K562 treated with DMSO at 1 percent for 4 hours (cell line): Measurements from ENCODE around the gene MVK. TPM values are rescaled to one million over a fixed set of nuclear protein-coding genes. Genes with fewer than 3 reads are reported as not detected.

Source experiments
- total RNA-seq: library from RNA; unstranded; fragments of 300-600 nt; gene quantifications from 2 replicates; pipeline ENCODE4 v1.2.3, GENCODE V29; 2022; ENCODE audit not compliant: insufficient read depth

MVK gene
- total RNA-seq = 33.7 and 34.7 TPM in 2 replicates

DNA sequence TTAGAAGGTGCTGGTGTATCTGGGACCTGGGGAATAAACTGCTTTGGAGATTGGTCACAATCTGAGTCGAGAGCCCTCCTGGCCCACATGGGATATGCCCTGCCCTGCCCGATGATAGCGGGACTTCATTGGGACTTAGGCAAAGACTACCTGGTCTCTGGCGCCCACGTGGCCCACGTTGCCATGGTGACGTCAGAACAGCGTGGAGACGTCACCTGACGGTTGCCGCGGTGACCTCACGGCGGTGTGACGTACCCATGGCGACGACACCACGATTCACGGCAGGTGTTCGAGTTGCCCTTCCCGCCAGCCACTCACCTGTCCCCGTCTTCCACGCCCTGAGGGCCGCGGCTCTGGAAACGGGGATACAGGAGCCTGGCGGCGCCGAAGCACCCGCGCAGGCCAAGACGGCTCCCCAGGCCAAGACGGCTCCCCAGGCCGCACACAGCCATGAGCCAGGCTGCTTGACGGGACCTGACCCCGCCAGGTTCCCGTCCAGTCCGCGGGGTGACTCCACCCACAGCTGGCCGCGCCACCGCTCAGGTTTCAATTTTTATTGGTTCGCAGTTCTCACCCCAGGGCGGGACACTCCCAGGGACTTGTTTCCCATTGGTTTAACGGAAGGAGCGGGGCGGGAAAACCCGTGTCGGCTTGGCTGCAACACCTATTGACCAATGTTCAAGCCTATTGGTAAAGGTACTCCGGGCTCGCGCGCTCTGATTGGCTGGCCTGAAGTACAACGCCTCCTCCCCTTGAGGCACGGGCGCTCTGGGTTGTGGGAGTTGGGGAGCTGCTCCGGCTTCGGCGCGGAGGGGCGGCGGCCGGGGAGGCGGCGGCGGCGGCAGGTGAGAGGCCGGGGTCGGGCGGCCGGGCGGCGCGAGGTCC, at the start of gene MVK, which contains the start of gene MMAB:
MVK (plus strand) TSS at position 766 of the 885 bp plus-strand sequence. CDS start 1,029 bp downstream, outside the sequence.
MMAB (minus strand) TSS at position 476 of the 885 bp plus-strand sequence; CDS start at position 452, 24 bp downstream.

Other genes with a start within 250 kb of the MVK start
- not detected in 2 replicates for gene MYO1H, start 225.9 kb upstream of the MVK start, total RNA-seq
- 13.7 and 14.0 TPM in 2 replicates for gene KCTD10, start 96.5 kb upstream of the MVK start, total RNA-seq
- gene UBE3B, start 96.2 kb upstream of the MVK start, total RNA-seq = 13.6 and 15.3 TPM in 2 replicates
- 26.9 and 31.6 TPM in 2 replicates for gene MMAB, start 290 bp upstream of the MVK start, total RNA-seq
- gene FAM222A, start 140.0 kb downstream of the MVK start, total RNA-seq = 5.3 and 5.8 TPM in 2 replicates